GM10847 (cell line): ENCODE results near the gene PPP1R1A.
A peak's percentile ranks its signal among the peaks of the same experiment; 100 is the strongest.

Experiments
- POLR2A ChIP-seq: IDR thresholded peaks from 2 replicates; pipeline ENCODE4 v1.6.1; 2011; ENCODE audit not compliant: insufficient read length; ENCODE audit errors: extremely low read depth

The PPP1R1A gene

GRCh38 chr12:54565310-54565985 lies 23.0 kb downstream of the PPP1R1A start:
- TF ChIP-seq POLR2A: no peak

- TF ChIP-seq POLR2A: no peak
Observed at GRCh38 chr12:54564768-54565167, 23.7 kb downstream of the PPP1R1A start.

- no peak for TF ChIP-seq POLR2A
Observed at GRCh38 chr12:54563787-54564186, 24.7 kb downstream of the PPP1R1A start.

GRCh38 chr12:54562750-54563356 lies 25.6 kb downstream of the PPP1R1A start:
- TF ChIP-seq POLR2A: no peak

- TF ChIP-seq POLR2A: no peak
Observed at GRCh38 chr12:54561164-54561563, 27.3 kb downstream of the PPP1R1A start.

GRCh38 chr12:54560374-54560858 lies 28.0 kb downstream of the PPP1R1A start:
- peak; percentile 20 for TF ChIP-seq POLR2A

- TF ChIP-seq POLR2A: no peak
Observed at GRCh38 chr12:54558759-54559158, 29.7 kb downstream of the PPP1R1A start.

GRCh38 chr12:54558311-54558710 lies 30.1 kb downstream of the PPP1R1A start:
- no peak for TF ChIP-seq POLR2A

GRCh38 chr12:54555670-54556257 lies 32.7 kb downstream of the PPP1R1A start:
- no peak for TF ChIP-seq POLR2A

- no peak for TF ChIP-seq POLR2A
Observed at GRCh38 chr12:54549774-54550451, 38.5 kb downstream of the PPP1R1A start.

- TF ChIP-seq POLR2A: no peak
Observed at GRCh38 chr12:54546511-54546910, 41.9 kb downstream of the PPP1R1A start.

- no peak for TF ChIP-seq POLR2A
Observed at GRCh38 chr12:54544743-54545142, 43.7 kb downstream of the PPP1R1A start.

GRCh38 chr12:54543526-54543925 lies 44.9 kb downstream of the PPP1R1A start:
- no peak for TF ChIP-seq POLR2A

GRCh38 chr12:54541751-54542290 lies 46.6 kb downstream of the PPP1R1A start:
- TF ChIP-seq POLR2A: no peak

GRCh38 chr12:54538136-54538700 lies 50.2 kb downstream of the PPP1R1A start:
- no peak for TF ChIP-seq POLR2A
